Measurements from ENCODE around the gene LSAMP.

Gene LSAMP

DNA sequence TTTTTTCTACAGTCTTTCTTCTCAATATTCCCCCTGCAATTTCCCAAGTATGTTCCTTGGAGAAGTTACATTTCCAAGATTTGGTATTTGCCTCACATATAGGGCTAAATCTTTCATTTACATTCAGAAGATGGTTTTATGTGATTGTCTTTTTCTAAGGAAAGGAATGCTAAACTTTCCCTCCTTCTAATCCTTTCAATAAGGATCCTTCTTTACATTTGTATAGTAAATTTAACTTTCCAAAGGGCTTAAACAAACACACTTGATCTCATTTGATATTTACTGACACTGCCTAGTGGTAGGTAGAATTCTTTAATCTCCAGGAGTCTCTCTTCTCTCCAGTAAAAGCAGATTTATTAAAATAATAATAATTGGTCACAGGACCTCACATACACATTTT lies 185.3 kb downstream of the LSAMP start:
- ChIA-PET POLR2A (ENCODE audit: low non-redundant PET) (no interaction called here), CTCF (no interaction called here)
- DNase-seq (ENCODE audit: low spot score), result no peak
- TF ChIP-seq, protein P1, sequence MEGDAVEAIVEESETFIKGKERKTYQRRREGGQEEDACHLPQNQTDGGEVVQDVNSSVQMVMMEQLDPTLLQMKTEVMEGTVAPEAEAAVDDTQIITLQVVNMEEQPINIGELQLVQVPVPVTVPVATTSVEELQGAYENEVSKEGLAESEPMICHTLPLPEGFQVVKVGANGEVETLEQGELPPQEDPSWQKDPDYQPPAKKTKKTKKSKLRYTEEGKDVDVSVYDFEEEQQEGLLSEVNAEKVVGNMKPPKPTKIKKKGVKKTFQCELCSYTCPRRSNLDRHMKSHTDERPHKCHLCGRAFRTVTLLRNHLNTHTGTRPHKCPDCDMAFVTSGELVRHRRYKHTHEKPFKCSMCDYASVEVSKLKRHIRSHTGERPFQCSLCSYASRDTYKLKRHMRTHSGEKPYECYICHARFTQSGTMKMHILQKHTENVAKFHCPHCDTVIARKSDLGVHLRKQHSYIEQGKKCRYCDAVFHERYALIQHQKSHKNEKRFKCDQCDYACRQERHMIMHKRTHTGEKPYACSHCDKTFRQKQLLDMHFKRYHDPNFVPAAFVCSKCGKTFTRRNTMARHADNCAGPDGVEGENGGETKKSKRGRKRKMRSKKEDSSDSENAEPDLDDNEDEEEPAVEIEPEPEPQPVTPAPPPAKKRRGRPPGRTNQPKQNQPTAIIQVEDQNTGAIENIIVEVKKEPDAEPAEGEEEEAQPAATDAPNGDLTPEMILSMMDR (conservative IDR thresholded peaks at IDR 0.05; ENCODE audit: low read depth), result no peak
- no peak overlapping the region for H3K27ac ChIP-seq

DNA sequence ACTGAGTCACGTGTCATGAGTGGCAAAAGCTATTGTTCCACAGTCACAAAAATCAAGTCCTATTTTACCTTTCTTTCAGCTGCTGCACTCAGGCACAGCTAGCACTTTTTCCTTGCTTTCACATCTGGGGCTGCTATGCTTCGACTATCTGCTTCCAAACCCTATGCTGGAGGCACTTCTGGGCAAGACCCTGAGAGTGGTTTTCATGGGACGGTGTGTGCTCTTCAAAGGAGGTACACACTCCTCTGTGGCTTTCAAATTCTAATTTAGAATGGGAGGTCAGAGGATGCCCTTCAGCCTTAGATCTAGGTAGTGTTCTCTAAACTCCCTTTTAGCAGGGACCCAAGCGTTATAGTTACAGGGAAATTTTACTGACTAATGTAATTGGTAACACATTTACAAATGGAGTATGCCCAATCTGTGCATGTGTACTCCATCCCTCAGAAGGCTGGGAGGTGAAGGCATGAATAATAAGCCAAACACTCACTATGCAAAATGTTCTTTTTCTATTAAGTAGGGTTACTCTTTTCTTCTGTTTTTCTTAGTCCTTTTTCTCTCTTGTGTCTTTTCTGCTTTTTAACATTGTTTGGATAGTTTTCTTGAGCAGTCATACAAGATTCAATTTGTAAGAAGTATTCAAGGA lies 188.3 kb downstream of the LSAMP start:
- no peak for DNase-seq (ENCODE audit: low spot score)
- H3K27ac ChIP-seq, result no peak overlapping the region
- TF ChIP-seq, protein P1 (conservative IDR thresholded peaks at IDR 0.05; ENCODE audit: low read depth), result no peak
- ChIA-PET CTCF (no interaction called here), POLR2A (ENCODE audit: low non-redundant PET) (no interaction called here)

- CTCF ChIA-PET, result no interaction called here
- no peak for DNase-seq (ENCODE audit: low spot score)
- no peak overlapping the region for H3K27ac ChIP-seq
- TF ChIP-seq, protein P1 (conservative IDR thresholded peaks at IDR 0.05; ENCODE audit: low read depth), result no peak
- POLR2A ChIA-PET (ENCODE audit: low non-redundant PET), result no interaction called here
Measured at GRCh38 chr3:116254541-116254940, 190.7 kb downstream of the LSAMP start.

- ChIA-PET POLR2A (ENCODE audit: low non-redundant PET) (no interaction called here), CTCF (no interaction called here)
- DNase-seq (ENCODE audit: low spot score), result no peak
- no peak overlapping the region for H3K27ac ChIP-seq
- TF ChIP-seq, protein P1 (conservative IDR thresholded peaks at IDR 0.05; ENCODE audit: low read depth), result no peak
Measured at GRCh38 chr3:116253511-116253910, 191.8 kb downstream of the LSAMP start.

DNA sequence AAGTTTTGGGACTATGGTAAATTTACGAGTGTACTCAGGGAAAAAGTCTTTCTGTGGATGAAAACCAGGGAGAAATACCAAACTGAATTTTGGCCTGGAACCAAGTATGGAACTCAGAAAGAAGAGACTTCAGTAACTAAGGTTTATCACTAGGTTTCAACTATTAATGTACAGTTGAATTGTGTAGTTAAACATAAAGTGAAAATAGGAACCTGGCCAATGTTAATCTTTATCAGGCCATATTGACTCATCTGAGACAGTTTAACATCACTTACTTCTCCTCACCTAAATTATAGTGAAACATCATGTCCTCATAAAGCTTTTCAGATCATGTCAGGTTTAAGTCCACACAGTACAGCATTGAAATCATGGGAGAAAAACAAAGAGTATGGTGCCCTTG lies 197.7 kb downstream of the LSAMP start:
- ChIA-PET CTCF (no interaction called here), POLR2A (ENCODE audit: low non-redundant PET) (no interaction called here)
- DNase-seq (ENCODE audit: low spot score), result no peak
- H3K27ac ChIP-seq, result no peak overlapping the region
- TF ChIP-seq, protein P1 (conservative IDR thresholded peaks at IDR 0.05; ENCODE audit: low read depth), result no peak

GRCh38 chr3:116246406-116246980 lies 198.8 kb downstream of the LSAMP start:
- H3K27ac ChIP-seq, result no peak overlapping the region
- ChIA-PET POLR2A (ENCODE audit: low non-redundant PET) (no interaction called here), CTCF (interaction anchor here (0.7 kb wide), 1 partner anchor 61 kb away, joined by 3 read pairs; no protein-coding TSS in a partner anchor)
- TF ChIP-seq, protein P1 (conservative IDR thresholded peaks at IDR 0.05; ENCODE audit: low read depth), result no peak
- DNase-seq (ENCODE audit: low spot score), result no peak
